SK-N-MC (cell line): ENCODE measurements around the gene NUP133.

Experiments used
- DNase-seq: peaks from one replicate; pipeline ENCODE4 v3.0.0-alpha.2; 2011; ENCODE audit warnings: low read depth, low spot score
- H3K27ac ChIP-seq: fragments of 200-600 bp; sonication (generic); 2 replicates; pipeline ENCODE4 v1.5.1; 2016; ENCODE audit warnings: mixed run types
- H3K36me3 ChIP-seq: fragments of 200-600 bp; sonication (generic); 2 replicates; pipeline ENCODE4 v1.6.1; 2017; ENCODE audit warnings: antibody characterized with exemption, low read length, mixed read lengths; ENCODE audit not compliant: insufficient read depth
- H3K4me3 ChIP-seq: fragments of 200-600 bp; sonication (generic); 2 replicates; pipeline ENCODE4 v1.5.1; 2016
- H3K9ac ChIP-seq: fragments of 200-600 bp; sonication (generic); 2 replicates; pipeline ENCODE4 v1.8.0; 2017; ENCODE audit warnings: mixed run types, mixed read lengths; ENCODE audit not compliant: insufficient read length
- H3K9me3 ChIP-seq: fragments of 200-600 bp; sonication (generic); 2 replicates; pipeline ENCODE4 v1.6.1; 2017; ENCODE audit warnings: low read depth, mild to moderate bottlenecking, antibody characterized with exemption, low read length, moderate library complexity, mixed read lengths
- EZH2 ChIP-seq: fragments of 200-600 bp; sonication (generic); IDR thresholded peaks from one replicate; pipeline ENCODE4 v1.6.1; 2017; ENCODE audit warnings: antibody characterized with exemption
- FOXP2 ChIP-seq: optimal IDR thresholded peaks from 2 replicates; pipeline ENCODE3; 2011; ENCODE audit warnings: mild to moderate bottlenecking, moderate library complexity; ENCODE audit not compliant: insufficient read depth; ENCODE audit errors: extremely low read length, control extremely low read depth
- POLR2AphosphoS5 ChIP-seq: IDR thresholded peaks from 2 replicates; pipeline ENCODE4 v1.6.1; 2012; ENCODE audit warnings: mild to moderate bottlenecking, low read depth, low read length, borderline replicate concordance

NUP133 gene

GRCh38 chr1:229544587-229544986 lies 36.4 kb upstream of the NUP133 start:
- no peak overlapping the region for H3K4me3 ChIP-seq
- TF ChIP-seq EZH2 (no peak), POLR2AphosphoS5 (no peak), FOXP2 (no peak)
- peaks cover 46% of the 10 kb centered on the region for H3K36me3 ChIP-seq

GRCh38 chr1:229539863-229540506 lies 31.8 kb upstream of the NUP133 start:
- DNase-seq, result no peak
- Histone ChIP-seq H3K9ac (no peak overlapping the region), H3K27ac (no peak overlapping the region), H3K4me3 (no peak overlapping the region), H3K9me3 (no peaks in the 10 kb centered on the region), H3K36me3 (peaks cover 55% of the 10 kb centered on the region)
- TF ChIP-seq POLR2AphosphoS5, result no peak
- no peak for TF ChIP-seq EZH2
- no peak for TF ChIP-seq FOXP2

More at GRCh38 chr1:229544587-229544986, 36.4 kb upstream of the NUP133 start:
- no peak overlapping the region for H3K9ac ChIP-seq
- no peak for DNase-seq
- no peaks in the 10 kb centered on the region for H3K9me3 ChIP-seq
- no peak overlapping the region for H3K27ac ChIP-seq

GRCh38 chr1:229538945-229539344 lies 30.8 kb upstream of the NUP133 start:
- Histone ChIP-seq H3K4me3 (no peak overlapping the region), H3K36me3 (peaks cover 45% of the 10 kb centered on the region; the same call in 1 of the 2 replicates), H3K9ac (no peak overlapping the region), H3K9me3 (no peaks in the 10 kb centered on the region), H3K27ac (no peak overlapping the region)
- TF ChIP-seq FOXP2 (no peak), POLR2AphosphoS5 (no peak), EZH2 (no peak)
- no peak for DNase-seq

GRCh38 chr1:229537894-229538293 lies 29.8 kb upstream of the NUP133 start:
- Histone ChIP-seq H3K27ac (no peak overlapping the region), H3K4me3 (no peak overlapping the region), H3K9me3 (no peaks in the 10 kb centered on the region), H3K36me3 (peaks cover 44% of the 10 kb centered on the region; the same call in 1 of the 2 replicates), H3K9ac (no peak overlapping the region)
- no peak for DNase-seq
- TF ChIP-seq EZH2, result no peak
- TF ChIP-seq POLR2AphosphoS5, result no peak
- TF ChIP-seq FOXP2, result no peak

GRCh38 chr1:229536982-229537381 lies 28.8 kb upstream of the NUP133 start:
- no peak overlapping the region for H3K27ac ChIP-seq
- no peak for TF ChIP-seq POLR2AphosphoS5
- no peak for TF ChIP-seq EZH2
- TF ChIP-seq FOXP2, result no peak
- no peak overlapping the region for H3K9ac ChIP-seq
- no peak for DNase-seq
- no peak overlapping the region for H3K4me3 ChIP-seq
- H3K9me3 ChIP-seq, result no peaks in the 10 kb centered on the region
- peaks cover 39% of the 10 kb centered on the region; the same call in 1 of the 2 replicates for H3K36me3 ChIP-seq

GRCh38 chr1:229535230-229535629 lies 27.1 kb upstream of the NUP133 start:
- Histone ChIP-seq H3K36me3 (peaks cover 44% of the 10 kb centered on the region; the same call in 1 of the 2 replicates), H3K4me3 (no peak overlapping the region), H3K27ac (no peak overlapping the region), H3K9me3 (no peaks in the 10 kb centered on the region), H3K9ac (no peak overlapping the region)
- DNase-seq, result no peak
- TF ChIP-seq EZH2, result no peak
- no peak for TF ChIP-seq FOXP2
- TF ChIP-seq POLR2AphosphoS5, result no peak

GRCh38 chr1:229531326-229531725 lies 23.2 kb upstream of the NUP133 start:
- TF ChIP-seq FOXP2 (no peak), POLR2AphosphoS5 (no peak), EZH2 (no peak)
- peaks cover 43% of the 10 kb centered on the region; the same call in 1 of the 2 replicates for H3K36me3 ChIP-seq
- no peaks in the 10 kb centered on the region for H3K9me3 ChIP-seq

GRCh38 chr1:229529639-229530038 lies 21.5 kb upstream of the NUP133 start:
- Histone ChIP-seq H3K4me3 (no peak overlapping the region), H3K27ac (no peak overlapping the region), H3K9ac (no peak overlapping the region), H3K36me3 (peaks cover 51% of the 10 kb centered on the region; the same call in 1 of the 2 replicates), H3K9me3 (no peaks in the 10 kb centered on the region)
- TF ChIP-seq POLR2AphosphoS5 (no peak), FOXP2 (no peak), EZH2 (no peak)
- no peak for DNase-seq

More at GRCh38 chr1:229531326-229531725, 23.2 kb upstream of the NUP133 start:
- DNase-seq, result no peak
- Histone ChIP-seq H3K27ac (no peak overlapping the region), H3K9ac (no peak overlapping the region), H3K4me3 (no peak overlapping the region)

GRCh38 chr1:229526695-229527094 lies 18.6 kb upstream of the NUP133 start:
- no peak for TF ChIP-seq FOXP2
- TF ChIP-seq EZH2, result no peak
- TF ChIP-seq POLR2AphosphoS5, result no peak
- Histone ChIP-seq H3K27ac (no peak overlapping the region), H3K9ac (no peak overlapping the region), H3K9me3 (no peaks in the 10 kb centered on the region), H3K36me3 (peaks cover 47% of the 10 kb centered on the region; the same call in 1 of the 2 replicates), H3K4me3 (no peak overlapping the region)
- no peak for DNase-seq
